ENCODE data around the gene MMP12.
"Not testable (repeated sequence)": the region's sequence is repeated elsewhere in the genome, so short reads cannot be mapped to it uniquely, and the experiment has no call there.

MMP12 gene

DNA sequence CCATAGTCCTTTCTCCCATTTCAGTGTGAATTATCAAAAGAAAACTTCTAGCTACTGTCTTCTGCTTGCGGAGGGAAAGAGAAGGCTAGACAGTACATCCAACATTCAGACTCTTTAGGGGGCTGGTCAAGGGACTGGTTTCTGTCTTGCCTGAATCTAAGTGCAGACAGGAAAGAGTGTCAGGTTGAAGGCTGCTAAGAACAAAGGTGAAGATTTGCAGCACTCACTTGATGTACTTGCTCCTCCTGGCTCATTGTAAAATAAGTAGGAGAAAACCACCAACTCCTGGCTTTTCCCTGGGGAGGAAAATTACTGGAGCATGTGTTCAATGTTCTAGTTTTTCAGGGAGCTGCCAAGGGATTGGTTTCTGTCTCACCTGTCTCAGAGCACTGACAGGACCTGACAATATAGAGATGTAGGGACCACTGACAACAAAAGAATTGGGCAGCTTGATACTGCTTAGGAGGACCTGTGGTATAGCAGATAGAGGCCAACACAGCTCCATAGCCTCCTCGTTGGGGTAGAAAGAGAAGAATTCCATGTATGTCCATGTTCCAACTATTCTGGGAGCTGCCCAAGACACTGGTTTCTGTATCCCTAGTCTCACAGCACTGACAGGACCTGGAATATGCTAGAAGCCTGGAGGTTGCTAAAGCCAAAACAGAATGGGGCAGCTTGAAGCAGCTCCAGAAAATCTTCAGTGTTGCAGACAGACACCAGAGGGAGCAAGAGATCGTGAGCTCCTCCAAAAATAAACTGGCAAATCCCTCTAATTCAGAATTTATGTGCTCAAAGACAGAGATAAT is 39.7 kb upstream of the MMP12 start:
- H3K4me3 ChIP-seq (ENCODE audit: low read length) = no peak overlapping the region
- no peak overlapping the region for H3K4me2 ChIP-seq (ENCODE audit: low read length)
- no peak for TF ChIP-seq EZH2phosphoT487 (IDR thresholded peaks at IDR 0.05; ENCODE audit: low read depth)
- TF ChIP-seq, protein P1, sequence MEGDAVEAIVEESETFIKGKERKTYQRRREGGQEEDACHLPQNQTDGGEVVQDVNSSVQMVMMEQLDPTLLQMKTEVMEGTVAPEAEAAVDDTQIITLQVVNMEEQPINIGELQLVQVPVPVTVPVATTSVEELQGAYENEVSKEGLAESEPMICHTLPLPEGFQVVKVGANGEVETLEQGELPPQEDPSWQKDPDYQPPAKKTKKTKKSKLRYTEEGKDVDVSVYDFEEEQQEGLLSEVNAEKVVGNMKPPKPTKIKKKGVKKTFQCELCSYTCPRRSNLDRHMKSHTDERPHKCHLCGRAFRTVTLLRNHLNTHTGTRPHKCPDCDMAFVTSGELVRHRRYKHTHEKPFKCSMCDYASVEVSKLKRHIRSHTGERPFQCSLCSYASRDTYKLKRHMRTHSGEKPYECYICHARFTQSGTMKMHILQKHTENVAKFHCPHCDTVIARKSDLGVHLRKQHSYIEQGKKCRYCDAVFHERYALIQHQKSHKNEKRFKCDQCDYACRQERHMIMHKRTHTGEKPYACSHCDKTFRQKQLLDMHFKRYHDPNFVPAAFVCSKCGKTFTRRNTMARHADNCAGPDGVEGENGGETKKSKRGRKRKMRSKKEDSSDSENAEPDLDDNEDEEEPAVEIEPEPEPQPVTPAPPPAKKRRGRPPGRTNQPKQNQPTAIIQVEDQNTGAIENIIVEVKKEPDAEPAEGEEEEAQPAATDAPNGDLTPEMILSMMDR (IDR thresholded peaks at IDR 0.05; ENCODE audit: low read depth, low read length) = peak; percentile 66
- H3K79me2 ChIP-seq (ENCODE audit: low read length) = no peaks in the 10 kb centered on the region
- no peaks in the 10 kb centered on the region for H3K27me3 ChIP-seq (ENCODE audit: low read depth, low read length)
- peaks cover under 1% of the 10 kb centered on the region; the same call in 1 of the 2 replicates for H3K4me1 ChIP-seq (ENCODE audit: low read length)
- H4K20me1 ChIP-seq (ENCODE audit: insufficient read depth, low read length) = no peaks in the 10 kb centered on the region
- no peaks in the 10 kb centered on the region for H3K9me3 ChIP-seq (ENCODE audit: insufficient read depth, low read length)
- H3K9ac ChIP-seq (ENCODE audit: low read length) = no peak overlapping the region
- no peak overlapping the region for H3K27ac ChIP-seq (ENCODE audit: low read length)
- no peaks in the 10 kb centered on the region for H3K36me3 ChIP-seq (replicated peaks; ENCODE audit: low read depth, low read length)
- no peak overlapping the region for H2AFZ ChIP-seq (ENCODE audit: low read depth, low read length)

DNA sequence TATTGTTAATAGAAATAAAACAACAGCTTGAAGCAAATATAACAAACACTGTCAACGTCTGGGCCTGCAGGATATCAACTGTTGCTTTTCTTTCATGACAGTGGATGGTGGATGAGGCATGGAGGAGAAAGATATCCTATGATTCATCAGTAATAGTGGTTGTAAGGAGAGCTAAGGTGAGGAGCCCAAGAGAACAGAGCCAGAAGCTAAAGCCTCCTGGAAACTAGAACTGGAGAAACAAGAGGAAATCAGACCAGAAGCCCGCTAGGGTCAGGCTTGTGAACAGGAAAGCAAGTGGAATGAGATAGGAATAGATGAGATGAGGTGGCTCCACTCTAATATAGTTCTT is 37.7 kb upstream of the MMP12 start:
- no peak overlapping the region for H3K27ac ChIP-seq (ENCODE audit: low read length)

DNA sequence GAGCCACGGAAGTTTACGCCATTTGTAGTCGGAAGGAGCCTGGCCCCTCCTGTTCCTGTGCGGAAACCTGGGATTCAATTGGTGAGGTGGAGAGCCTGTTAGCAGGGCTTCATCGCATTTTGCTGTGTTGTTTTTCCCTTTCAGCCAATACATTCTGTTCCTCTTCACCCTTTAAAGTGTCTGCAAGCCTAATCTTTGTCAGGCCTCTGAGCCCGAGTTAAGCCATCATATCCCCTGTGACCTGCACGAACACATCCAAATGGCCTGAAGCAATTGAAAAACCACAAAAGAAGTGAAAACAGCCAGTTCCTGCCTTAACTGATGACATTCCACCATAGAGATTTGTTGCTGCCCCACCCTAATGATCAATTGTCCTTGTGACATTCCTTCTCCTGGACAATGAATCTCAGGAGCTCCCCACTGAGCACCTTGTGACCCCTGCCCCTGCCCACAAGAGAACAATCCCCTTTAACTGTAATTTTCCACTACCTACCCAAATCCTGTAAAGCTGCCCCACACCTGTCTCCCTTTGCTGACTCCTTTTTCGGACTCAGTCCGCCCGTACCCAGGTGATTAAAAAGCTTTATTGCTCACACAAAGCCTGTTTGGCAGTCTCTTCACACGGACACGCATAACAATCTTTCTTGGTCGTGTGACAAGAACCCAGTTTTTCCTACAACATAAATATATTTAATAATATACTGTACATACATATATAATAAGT is 37.1 kb upstream of the MMP12 start:
- Histone ChIP-seq H3K4me1 (ENCODE audit: low read length) (no peaks in the 10 kb centered on the region), H3K4me3 (ENCODE audit: low read length) (no peak overlapping the region), H3K27ac (ENCODE audit: low read length) (no peak overlapping the region), H3K4me2 (ENCODE audit: low read length) (no peak overlapping the region), H3K36me3 (replicated peaks; ENCODE audit: low read depth, low read length) (no peaks in the 10 kb centered on the region), H2AFZ (ENCODE audit: low read depth, low read length) (no peak overlapping the region), H3K79me2 (ENCODE audit: low read length) (no peaks in the 10 kb centered on the region), H3K9me3 (ENCODE audit: insufficient read depth, low read length) (no peaks in the 10 kb centered on the region), H4K20me1 (ENCODE audit: insufficient read depth, low read length) (no peaks in the 10 kb centered on the region), H3K27me3 (ENCODE audit: low read depth, low read length) (no peaks in the 10 kb centered on the region), H3K9ac (ENCODE audit: low read length) (no peak overlapping the region)
- TF ChIP-seq, protein P1 (IDR thresholded peaks at IDR 0.05; ENCODE audit: low read depth, low read length) = no peak
- TF ChIP-seq EZH2phosphoT487 (IDR thresholded peaks at IDR 0.05; ENCODE audit: low read depth) = no peak

More for the DNA sequence above, 37.7 kb upstream of the MMP12 start:
- no peaks in the 10 kb centered on the region for H3K79me2 ChIP-seq (ENCODE audit: low read length)
- no peak for TF ChIP-seq EZH2phosphoT487 (IDR thresholded peaks at IDR 0.05; ENCODE audit: low read depth)
- TF ChIP-seq, protein P1 (IDR thresholded peaks at IDR 0.05; ENCODE audit: low read depth, low read length) = no peak
- H3K9me3 ChIP-seq (ENCODE audit: insufficient read depth, low read length) = no peaks in the 10 kb centered on the region
- no peak overlapping the region for H2AFZ ChIP-seq (ENCODE audit: low read depth, low read length)
- H3K9ac ChIP-seq (ENCODE audit: low read length) = no peak overlapping the region
- no peaks in the 10 kb centered on the region for H3K4me1 ChIP-seq (ENCODE audit: low read length)
- H4K20me1 ChIP-seq (ENCODE audit: insufficient read depth, low read length) = no peaks in the 10 kb centered on the region
- H3K4me3 ChIP-seq (ENCODE audit: low read length) = no peak overlapping the region
- no peak overlapping the region for H3K4me2 ChIP-seq (ENCODE audit: low read length)
- H3K27me3 ChIP-seq (ENCODE audit: low read depth, low read length) = no peaks in the 10 kb centered on the region
- H3K36me3 ChIP-seq (replicated peaks; ENCODE audit: low read depth, low read length) = no peaks in the 10 kb centered on the region

DNA sequence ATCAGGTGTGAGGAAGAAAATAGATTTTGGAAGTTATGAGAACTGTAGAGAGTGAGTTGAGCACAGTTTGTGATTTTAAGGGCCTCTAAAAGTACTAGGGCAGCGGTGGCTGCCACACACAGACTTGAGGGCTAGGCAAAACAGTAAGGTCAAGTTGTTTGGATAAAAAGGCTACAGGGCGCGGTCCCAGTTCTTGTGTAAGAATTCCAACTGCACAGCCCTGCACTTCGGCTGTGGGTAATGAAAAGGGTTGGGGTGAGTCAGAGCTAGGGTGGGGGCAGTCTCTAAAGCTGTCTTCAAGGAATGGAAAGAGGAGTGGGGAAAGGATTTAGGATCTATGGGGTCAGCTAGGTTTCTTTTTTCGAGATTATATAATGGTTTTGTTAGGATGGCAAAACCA is 31.1 kb upstream of the MMP12 start:
- H3K36me3 ChIP-seq (replicated peaks; ENCODE audit: low read depth, low read length); H3K4me2 ChIP-seq (ENCODE audit: low read length); H3K9ac ChIP-seq (ENCODE audit: low read length); H3K27me3 ChIP-seq (ENCODE audit: low read depth, low read length); H2AFZ ChIP-seq (ENCODE audit: low read depth, low read length); H3K4me3 ChIP-seq (ENCODE audit: low read length); H3K4me1 ChIP-seq (ENCODE audit: low read length); H3K9me3 ChIP-seq (ENCODE audit: insufficient read depth, low read length); H3K27ac ChIP-seq (ENCODE audit: low read length); H3K79me2 ChIP-seq (ENCODE audit: low read length); H4K20me1 ChIP-seq (ENCODE audit: insufficient read depth, low read length): not testable (repeated sequence)

DNA sequence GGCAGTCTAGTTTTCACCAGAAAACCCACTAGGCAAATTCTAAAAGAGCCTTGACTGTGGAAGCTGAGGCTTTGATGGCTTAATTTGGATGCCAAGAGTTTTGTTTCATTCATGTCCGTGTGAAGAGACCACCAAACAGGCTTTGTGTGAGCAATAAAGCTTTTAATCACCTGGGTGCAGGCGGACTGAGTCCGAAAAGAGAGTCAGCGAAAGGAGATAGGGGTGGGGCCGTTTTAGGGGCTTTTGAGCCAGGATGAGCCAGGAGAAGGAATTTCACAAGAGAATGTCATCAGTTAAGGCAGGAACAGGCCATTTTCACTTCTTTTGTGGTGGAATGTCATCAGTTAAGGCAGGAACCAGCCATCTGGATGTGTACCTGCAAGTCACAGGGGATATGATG is 29.1 kb upstream of the MMP12 start:
- H3K4me2 ChIP-seq (ENCODE audit: low read length); H3K27me3 ChIP-seq (ENCODE audit: low read depth, low read length); H3K36me3 ChIP-seq (replicated peaks; ENCODE audit: low read depth, low read length); H3K4me1 ChIP-seq (ENCODE audit: low read length); H2AFZ ChIP-seq (ENCODE audit: low read depth, low read length); H3K79me2 ChIP-seq (ENCODE audit: low read length); H4K20me1 ChIP-seq (ENCODE audit: insufficient read depth, low read length); H3K9ac ChIP-seq (ENCODE audit: low read length); H3K27ac ChIP-seq (ENCODE audit: low read length); H3K9me3 ChIP-seq (ENCODE audit: insufficient read depth, low read length); H3K4me3 ChIP-seq (ENCODE audit: low read length): not testable (repeated sequence)
